HEK293T (cell line): Measurements from ENCODE around the gene RAD51B.

Experiments used
- ARNT ChIP-seq: fragments of 450-650 bp; IDR thresholded peaks from 2 replicates; pipeline ENCODE4 v1.6.1; 2017; ENCODE audit warnings: mild to moderate bottlenecking
- ELF4 ChIP-seq: fragments of 450-650 bp; IDR thresholded peaks from 2 replicates; pipeline ENCODE4 v1.6.1; 2017; ENCODE audit warnings: antibody characterized with exemption
- FOXA1 ChIP-seq: fragments of 450-650 bp; IDR thresholded peaks from 2 replicates; pipeline ENCODE4 v1.6.1; 2016; ENCODE audit warnings: mild to moderate bottlenecking
- FOXM1 ChIP-seq: fragments of 450-650 bp; IDR thresholded peaks from 2 replicates; pipeline ENCODE4 v1.6.1; 2017; ENCODE audit warnings: mild to moderate bottlenecking, borderline replicate concordance
- HDGF ChIP-seq: fragments of 450-650 bp; IDR thresholded peaks from 2 replicates; pipeline ENCODE4 v1.6.1; 2017; ENCODE audit warnings: antibody characterized with exemption, borderline replicate concordance
- LEF1 ChIP-seq: fragments of 450-650 bp; IDR thresholded peaks from 2 replicates; pipeline ENCODE4 v1.6.1; 2017; ENCODE audit warnings: mild to moderate bottlenecking, borderline replicate concordance
- PKNOX1 ChIP-seq: fragments of 450-650 bp; IDR thresholded peaks from 2 replicates; pipeline ENCODE4 v1.6.1; 2016
- SP1 ChIP-seq: fragments of 450-650 bp; IDR thresholded peaks from 2 replicates; pipeline ENCODE4 v1.6.1; 2017
- SUZ12 ChIP-seq: fragments of 450-650 bp; IDR thresholded peaks from 2 replicates; pipeline ENCODE4 v1.6.1; 2016; ENCODE audit warnings: mild to moderate bottlenecking
- ZNF384 ChIP-seq: fragments of 450-650 bp; IDR thresholded peaks from 2 replicates; pipeline ENCODE4 v1.6.1; 2016

GRCh38 chr14:68766299-68767247 lies 947.0 kb downstream of the RAD51B start:
- TF ChIP-seq ELF4 = no peak
- TF ChIP-seq HDGF = no peak
- TF ChIP-seq ZNF384 = no peak
- TF ChIP-seq LEF1 = no peak
- TF ChIP-seq FOXA1 = no peak
- no peak for TF ChIP-seq PKNOX1
- TF ChIP-seq ARNT = no peak
- TF ChIP-seq FOXM1 = no peak
- TF ChIP-seq SUZ12 = no peak
- TF ChIP-seq SP1 = no peak
